Activated T-helper 1 cell treated with anti-CD3 and anti-CD28 coated beads, Interleukin-12 subunit alpha, Interleukin-12 subunit beta, Interleukin-2, Interleukin-4 antibody, amounts not matched to agents 30 ng/mL and 10 ng/mL and 1 ng/mL, durations not matched to agents 14 hours and 24 hours and 36 hours (primary cell): ENCODE data around the gene CUZD1. TPM values are rescaled to one million over a fixed set of nuclear protein-coding genes. Genes with fewer than 3 reads are reported as not detected.
"Not testable (repeated sequence)": the region's sequence is repeated elsewhere in the genome, so short reads cannot be mapped to it uniquely, and the experiment has no call there.

Experiments
- DNase-seq: peaks from one replicate; pipeline ENCODE4 v3.0.0; 2021; ENCODE audit warnings: low spot score
- H3K27ac Mint-ChIP-seq: one replicate; pipeline ENCODE4 v1.8.0; 2021; ENCODE audit warnings: mild to moderate bottlenecking, mixed read lengths
- H3K27me3 Mint-ChIP-seq: one replicate; pipeline ENCODE4 v1.8.0; 2022; ENCODE audit warnings: mild to moderate bottlenecking, moderate library complexity, mixed read lengths; ENCODE audit not compliant: insufficient read depth
- H3K36me3 Mint-ChIP-seq: one replicate; pipeline ENCODE4 v1.8.0; 2021; ENCODE audit warnings: low read depth, mixed read lengths
- H3K4me1 Mint-ChIP-seq: one replicate; pipeline ENCODE4 v1.8.0; 2021; ENCODE audit warnings: low read depth, mixed read lengths
- H3K4me3 Mint-ChIP-seq: one replicate; pipeline ENCODE4 v1.8.0; 2021; ENCODE audit warnings: mild to moderate bottlenecking, moderate library complexity, mixed read lengths
- H3K9me3 Mint-ChIP-seq: one replicate; pipeline ENCODE4 v1.8.0; 2021; ENCODE audit warnings: mixed read lengths
- intact Hi-C: fragments of 100-400 bp; cut with micrococcal nuclease; formaldehyde crosslinking; loops from one replicate; pipeline ENCODE4 v1.15.1; 2024
- total RNA-seq: library from RNA; stranded (reverse); gene quantifications from 2 replicates; pipeline ENCODE4 v1.2.3, GENCODE V29; 2022

CUZD1 gene
- total RNA-seq, 1 donor from 2014 or later, result 3.0 TPM

- H3K4me3 Mint-ChIP-seq, H3K27ac Mint-ChIP-seq, DNase-seq, H3K9me3 Mint-ChIP-seq, H3K27me3 Mint-ChIP-seq, intact Hi-C loops: not testable (repeated sequence)
- Mint-ChIP-seq H3K36me3 (peaks cover 27% of the 10 kb centered on the region), H3K4me1 (peaks cover 11% of the 10 kb centered on the region)
These were observed 21.3 kb upstream of the CUZD1 start for GRCh38 chr10:122866757-122867482.

GRCh38 chr10:122864901-122865300, 19.2 kb upstream of the CUZD1 start:
- no peak for DNase-seq
- peaks cover 20% of the 10 kb centered on the region for H3K36me3 Mint-ChIP-seq
- H3K4me3 Mint-ChIP-seq, result no peak overlapping the region
- H3K27me3 Mint-ChIP-seq, result no peaks in the 10 kb centered on the region
- peaks cover 5% of the 10 kb centered on the region for H3K9me3 Mint-ChIP-seq
- no peak overlapping the region for H3K27ac Mint-ChIP-seq
- H3K4me1 Mint-ChIP-seq, result peaks cover 14% of the 10 kb centered on the region
- intact Hi-C loops, result no loop called here

GRCh38 chr10:122864194-122864592, 18.5 kb upstream of the CUZD1 start:
- H3K9me3 Mint-ChIP-seq, result no peaks in the 10 kb centered on the region
- no peak for DNase-seq
- peaks cover 10% of the 10 kb centered on the region for H3K4me1 Mint-ChIP-seq
- intact Hi-C loops, result no loop called here
- H3K4me3 Mint-ChIP-seq, result no peak overlapping the region
- peaks cover 13% of the 10 kb centered on the region for H3K36me3 Mint-ChIP-seq
- no peaks in the 10 kb centered on the region for H3K27me3 Mint-ChIP-seq
- no peak overlapping the region for H3K27ac Mint-ChIP-seq

- peaks cover 10% of the 10 kb centered on the region for H3K4me1 Mint-ChIP-seq
- no peak overlapping the region for H3K4me3 Mint-ChIP-seq
- H3K27ac Mint-ChIP-seq, result no peak overlapping the region
- intact Hi-C loops, result no loop called here
- DNase-seq, result no peak
- no peaks in the 10 kb centered on the region for H3K9me3 Mint-ChIP-seq
- H3K27me3 Mint-ChIP-seq, result no peaks in the 10 kb centered on the region
- peaks cover 16% of the 10 kb centered on the region for H3K36me3 Mint-ChIP-seq
These were observed 17.8 kb upstream of the CUZD1 start for GRCh38 chr10:122863216-122864193.

GRCh38 chr10:122861711-122862161, 16.1 kb upstream of the CUZD1 start:
- H3K36me3 Mint-ChIP-seq, result peaks cover 13% of the 10 kb centered on the region
- no peak overlapping the region for H3K4me3 Mint-ChIP-seq
- intact Hi-C loops, result no loop called here
- H3K4me1 Mint-ChIP-seq, result peaks cover 10% of the 10 kb centered on the region
- no peak overlapping the region for H3K27ac Mint-ChIP-seq
- no peaks in the 10 kb centered on the region for H3K9me3 Mint-ChIP-seq
- DNase-seq, result no peak
- no peaks in the 10 kb centered on the region for H3K27me3 Mint-ChIP-seq

- Mint-ChIP-seq H3K4me1 (peaks cover 22% of the 10 kb centered on the region), H3K36me3 (peaks cover 23% of the 10 kb centered on the region), H3K4me3 (no peak overlapping the region), H3K27me3 (no peaks in the 10 kb centered on the region), H3K27ac (no peak overlapping the region), H3K9me3 (no peaks in the 10 kb centered on the region)
- no peak for DNase-seq
- intact Hi-C loops, result no loop called here
These were observed 13.9 kb upstream of the CUZD1 start for GRCh38 chr10:122859527-122859926.

GRCh38 chr10:122858042-122858441, 12.4 kb upstream of the CUZD1 start:
- Mint-ChIP-seq H3K4me1 (peaks cover 33% of the 10 kb centered on the region), H3K36me3 (peaks cover 32% of the 10 kb centered on the region)
- H3K9me3 Mint-ChIP-seq, intact Hi-C loops, H3K27me3 Mint-ChIP-seq, H3K4me3 Mint-ChIP-seq, H3K27ac Mint-ChIP-seq, DNase-seq: not testable (repeated sequence)

GRCh38 chr10:122856902-122857301, 11.2 kb upstream of the CUZD1 start:
- H3K4me3 Mint-ChIP-seq, result no peak overlapping the region
- H3K4me1 Mint-ChIP-seq, result peaks cover 39% of the 10 kb centered on the region
- no peak overlapping the region for H3K27ac Mint-ChIP-seq
- no peaks in the 10 kb centered on the region for H3K27me3 Mint-ChIP-seq
- DNase-seq, result no peak
- intact Hi-C loops, result no loop called here
- peaks cover 33% of the 10 kb centered on the region for H3K36me3 Mint-ChIP-seq
- no peaks in the 10 kb centered on the region for H3K9me3 Mint-ChIP-seq

GRCh38 chr10:122855745-122856144, 10.1 kb upstream of the CUZD1 start:
- DNase-seq, result no peak
- Mint-ChIP-seq H3K9me3 (no peaks in the 10 kb centered on the region), H3K36me3 (peaks cover 30% of the 10 kb centered on the region), H3K4me1 (peaks cover 37% of the 10 kb centered on the region), H3K4me3 (no peak overlapping the region), H3K27ac (no peak overlapping the region), H3K27me3 (no peaks in the 10 kb centered on the region)
- intact Hi-C loops, result no loop called here

GRCh38 chr10:122854648-122855047, 9.0 kb upstream of the CUZD1 start:
- peaks cover 36% of the 10 kb centered on the region for H3K36me3 Mint-ChIP-seq
- H3K4me1 Mint-ChIP-seq, result peaks cover 37% of the 10 kb centered on the region
- intact Hi-C loops, result no loop called here
- H3K9me3 Mint-ChIP-seq, result no peaks in the 10 kb centered on the region
- no peaks in the 10 kb centered on the region for H3K27me3 Mint-ChIP-seq
- H3K27ac Mint-ChIP-seq, result no peak overlapping the region
- no peak overlapping the region for H3K4me3 Mint-ChIP-seq
- DNase-seq, result no peak

- intact Hi-C loops, result no loop called here
- Mint-ChIP-seq H3K36me3 (peaks cover 32% of the 10 kb centered on the region), H3K9me3 (no peaks in the 10 kb centered on the region), H3K4me3 (no peak overlapping the region), H3K27me3 (no peaks in the 10 kb centered on the region), H3K4me1 (peaks cover 37% of the 10 kb centered on the region), H3K27ac (no peak overlapping the region)
- DNase-seq, result no peak
These were observed 8.1 kb upstream of the CUZD1 start for GRCh38 chr10:122853665-122854313.

GRCh38 chr10:122852261-122852660, 6.6 kb upstream of the CUZD1 start:
- H3K27me3 Mint-ChIP-seq, result no peaks in the 10 kb centered on the region
- peaks cover 36% of the 10 kb centered on the region for H3K36me3 Mint-ChIP-seq
- H3K4me1 Mint-ChIP-seq, result peaks cover 44% of the 10 kb centered on the region
- intact Hi-C loops, result no loop called here
- DNase-seq, result no peak
- no peaks in the 10 kb centered on the region for H3K9me3 Mint-ChIP-seq
- H3K4me3 Mint-ChIP-seq, result no peak overlapping the region
- no peak overlapping the region for H3K27ac Mint-ChIP-seq
